Stimulated activated naive CD8-positive, alpha-beta T cell treated with anti-CD3 and anti-CD28 coated beads, Interleukin-15, amount 100 ng/mL, for 72 hours (primary cell): ENCODE measurements around the gene PLPP6.

Experiments
- ATAC-seq: fragments of 150-1000 bp; cut with Tn5 transposase; 2 replicates; pipeline ENCODE4 v1.10.0; 2021; ENCODE audit warnings: mild to moderate bottlenecking, moderate library complexity
- DNase-seq, 2 donors: peaks; one replicate each; pipeline ENCODE4 v3.0.0; 2021 to 2022
- H3K27ac Mint-ChIP-seq, 2 donors: one replicate each; pipeline ENCODE4 v1.8.0; 2022; ENCODE audit warnings: mild to moderate bottlenecking in 2 of 2, mixed read lengths in 2 of 2, moderate library complexity in 2 of 2
- H3K27me3 Mint-ChIP-seq: one replicate; pipeline ENCODE4 v1.8.0; 2022; ENCODE audit warnings: mixed read lengths
- H3K4me1 Mint-ChIP-seq: one replicate; pipeline ENCODE4 v1.8.0; 2022; ENCODE audit warnings: mild to moderate bottlenecking, mixed read lengths
- H3K4me3 Mint-ChIP-seq, 2 donors: one replicate each; pipeline ENCODE4 v1.8.0; 2022; ENCODE audit warnings: mild to moderate bottlenecking in 2 of 2, mixed read lengths in 2 of 2, moderate library complexity in 1 of 2
- H3K9me3 Mint-ChIP-seq, 2 donors: one replicate each; pipeline ENCODE4 v1.8.0; 2022; ENCODE audit warnings: mixed read lengths in 2 of 2

Gene PLPP6

GRCh38 chr9:4662108-4662988 is at the start of gene PLPP6:
Gene PLPP6, plus strand, starts transcription at chr9:4662294. Its CDS starts 82 bp downstream, at chr9:4662376.
- ATAC-seq (peak; percentile 81), DNase-seq (peak; percentile 62 to 72)
- Mint-ChIP-seq H3K4me1 (peaks cover 59% of the 10 kb centered on the region), H3K9me3 (no peaks in the 10 kb centered on the region), H3K4me3 (peak within 1 kb of the TSS; percentile 89 to 96), H3K27ac (peak within 1 kb of the TSS; percentile 77 to 93), H3K27me3 (no peaks in the 10 kb centered on the region)

- no peak for DNase-seq
- ATAC-seq = no peak
- Mint-ChIP-seq H3K4me1 (peaks cover 15% of the 10 kb centered on the region), H3K27me3 (no peaks in the 10 kb centered on the region), H3K9me3 (no peaks in the 10 kb centered on the region), H3K27ac (no peak overlapping the region), H3K4me3 (no peak overlapping the region)
Observed at GRCh38 chr9:4614627-4615026, 47.5 kb upstream of the PLPP6 start.

- DNase-seq (no peak), ATAC-seq (no peak)
- Mint-ChIP-seq H3K9me3 (no peaks in the 10 kb centered on the region), H3K4me1 (peaks cover 21% of the 10 kb centered on the region), H3K27me3 (no peaks in the 10 kb centered on the region), H3K4me3 (no peak overlapping the region), H3K27ac (peak overlapping the region in 1 of 2 donors; percentile 37)
Observed at GRCh38 chr9:4615251-4615650, 46.8 kb upstream of the PLPP6 start.

- Mint-ChIP-seq H3K27ac (no peak overlapping the region), H3K27me3 (no peaks in the 10 kb centered on the region), H3K4me1 (peaks cover 26% of the 10 kb centered on the region), H3K4me3 (no peak overlapping the region), H3K9me3 (no peaks in the 10 kb centered on the region)
- no peak for DNase-seq
- no peak for ATAC-seq
Observed at GRCh38 chr9:4615778-4616177, 46.3 kb upstream of the PLPP6 start.

GRCh38 chr9:4617752-4618151 is 44.3 kb upstream of the PLPP6 start:
- no peaks in the 10 kb centered on the region for H3K9me3 Mint-ChIP-seq
- no peak overlapping the region for H3K27ac Mint-ChIP-seq
- no peaks in the 10 kb centered on the region for H3K27me3 Mint-ChIP-seq
- DNase-seq (no peak), ATAC-seq (no peak)
- peaks cover 27% of the 10 kb centered on the region for H3K4me1 Mint-ChIP-seq
- no peak overlapping the region for H3K4me3 Mint-ChIP-seq

- Mint-ChIP-seq H3K4me1 (peaks cover 27% of the 10 kb centered on the region), H3K9me3 (no peaks in the 10 kb centered on the region), H3K27ac (no peak overlapping the region), H3K4me3 (no peak overlapping the region), H3K27me3 (no peaks in the 10 kb centered on the region)
- DNase-seq (no peak), ATAC-seq (no peak)
Observed at GRCh38 chr9:4618700-4619099, 43.4 kb upstream of the PLPP6 start.

- Mint-ChIP-seq H3K4me3 (no peak overlapping the region), H3K4me1 (peaks cover 21% of the 10 kb centered on the region), H3K27me3 (no peaks in the 10 kb centered on the region), H3K9me3 (no peaks in the 10 kb centered on the region), H3K27ac (peak overlapping the region; percentile 12 to 21)
- DNase-seq (peak in 1 of 2 donors; percentile 48), ATAC-seq (peak; percentile 94)
Observed at GRCh38 chr9:4620057-4620765, 41.9 kb upstream of the PLPP6 start.

GRCh38 chr9:4620881-4621555 is 41.1 kb upstream of the PLPP6 start:
- DNase-seq (peak in 1 of 2 donors; percentile 18), ATAC-seq (peak; percentile 80)
- no peak overlapping the region for H3K27ac Mint-ChIP-seq
- H3K9me3 Mint-ChIP-seq = no peaks in the 10 kb centered on the region
- peaks cover 16% of the 10 kb centered on the region for H3K4me1 Mint-ChIP-seq
- no peaks in the 10 kb centered on the region for H3K27me3 Mint-ChIP-seq
- no peak overlapping the region for H3K4me3 Mint-ChIP-seq

- DNase-seq (no peak), ATAC-seq (no peak)
- Mint-ChIP-seq H3K4me3 (no peak overlapping the region), H3K4me1 (peaks cover 21% of the 10 kb centered on the region), H3K9me3 (no peaks in the 10 kb centered on the region), H3K27me3 (no peaks in the 10 kb centered on the region), H3K27ac (no peak overlapping the region)
Observed at GRCh38 chr9:4622016-4622415, 40.1 kb upstream of the PLPP6 start.

- DNase-seq = no peak
- no peak for ATAC-seq
- Mint-ChIP-seq H3K9me3 (no peaks in the 10 kb centered on the region), H3K4me3 (no peak overlapping the region), H3K27me3 (no peaks in the 10 kb centered on the region), H3K4me1 (peaks cover 5% of the 10 kb centered on the region), H3K27ac (no peak overlapping the region)
Observed at GRCh38 chr9:4630836-4631235, 31.3 kb upstream of the PLPP6 start.

GRCh38 chr9:4638968-4639367 is 23.1 kb upstream of the PLPP6 start:
- no peaks in the 10 kb centered on the region for H3K27me3 Mint-ChIP-seq
- no peak overlapping the region for H3K4me3 Mint-ChIP-seq
- DNase-seq (no peak), ATAC-seq (no peak)
- no peaks in the 10 kb centered on the region for H3K9me3 Mint-ChIP-seq
- no peak overlapping the region for H3K27ac Mint-ChIP-seq
- no peaks in the 10 kb centered on the region for H3K4me1 Mint-ChIP-seq

- H3K27ac Mint-ChIP-seq = no peak overlapping the region
- no peak overlapping the region for H3K4me3 Mint-ChIP-seq
- H3K27me3 Mint-ChIP-seq = no peaks in the 10 kb centered on the region
- H3K9me3 Mint-ChIP-seq = no peaks in the 10 kb centered on the region
- ATAC-seq (no peak), DNase-seq (no peak)
- H3K4me1 Mint-ChIP-seq = peaks cover 1% of the 10 kb centered on the region
Observed at GRCh38 chr9:4639420-4639819, 22.7 kb upstream of the PLPP6 start.

- H3K27me3 Mint-ChIP-seq = no peaks in the 10 kb centered on the region
- H3K4me1 Mint-ChIP-seq = peaks cover 6% of the 10 kb centered on the region
- no peaks in the 10 kb centered on the region for H3K9me3 Mint-ChIP-seq
- peak; percentile 28 to 45 for DNase-seq
- no peak overlapping the region for H3K4me3 Mint-ChIP-seq
- ATAC-seq = peak; percentile 64
- no peak overlapping the region for H3K27ac Mint-ChIP-seq
Observed at GRCh38 chr9:4640027-4640426, 22.1 kb upstream of the PLPP6 start.

- Mint-ChIP-seq H3K27ac (no peak overlapping the region), H3K4me1 (peaks cover 6% of the 10 kb centered on the region), H3K9me3 (no peaks in the 10 kb centered on the region), H3K4me3 (no peak overlapping the region), H3K27me3 (no peaks in the 10 kb centered on the region)
- ATAC-seq = no peak
- DNase-seq = no peak
Observed at GRCh38 chr9:4642351-4642750, 19.7 kb upstream of the PLPP6 start.

- Mint-ChIP-seq H3K9me3 (no peaks in the 10 kb centered on the region), H3K27ac (no peak overlapping the region)
Observed at GRCh38 chr9:4654084-4654483, 8.0 kb upstream of the PLPP6 start.

GRCh38 chr9:4654538-4654937 is 7.6 kb upstream of the PLPP6 start:
- Mint-ChIP-seq H3K9me3 (no peaks in the 10 kb centered on the region), H3K4me1 (peaks cover 27% of the 10 kb centered on the region), H3K27me3 (no peaks in the 10 kb centered on the region), H3K4me3 (no peak overlapping the region), H3K27ac (no peak overlapping the region)
- DNase-seq (no peak), ATAC-seq (no peak)

More at GRCh38 chr9:4654084-4654483, 8.0 kb upstream of the PLPP6 start:
- Mint-ChIP-seq H3K27me3 (no peaks in the 10 kb centered on the region), H3K4me1 (peaks cover 27% of the 10 kb centered on the region), H3K4me3 (no peak overlapping the region)
- peak; percentile 82 for ATAC-seq
- peak in 1 of 2 donors; percentile 20 for DNase-seq
